ENCODE data around the gene FEV. TPM values are rescaled to one million over a fixed set of nuclear protein-coding genes. Genes with fewer than 3 reads are reported as not detected.

Gene FEV
- polyA plus RNA-seq, 2 of the 4 experiments (the other 2 are of a cell fraction), result not detected

GRCh38 chr2:218958276-218958675 lies 26.7 kb downstream of the FEV start:
- Histone ChIP-seq H3K27ac (no peak overlapping the region), H3K4me3 (no peak overlapping the region; the same call in 2 of the 3 replicates), H3K4me1 (peaks cover 26% of the 10 kb centered on the region), H3K4me2 (no peak overlapping the region), H3K9me3 (no peaks in the 10 kb centered on the region)
- DNase-seq (ENCODE audit: low read depth in 1 of 2, low spot score in 1 of 2) (no peak), ATAC-seq (no peak), FAIRE-seq (no peak)
- ChIA-PET POLR2A (no interaction called here), CTCF (interaction anchor here (1.2 to 12.4 kb wide), 6 partner anchors 9 to 82 kb away, joined by 3 to 140 read pairs (median 8); no protein-coding TSS in a partner anchor)
- WGBS (ENCODE audit: missing lambda C conversion rate), result 71% methylated on average over 1 of the region's 1 CpG
- TF ChIP-seq ZC3H11A (IDR thresholded peaks at IDR 0.05) (no peak), POLR2A (IDR thresholded peaks at IDR 0.05; ENCODE audit: low read length) (no peak), BHLHE40 (IDR thresholded peaks at IDR 0.05; ENCODE audit: low read depth, low read length) (no peak), FOSL2 (IDR thresholded peaks at IDR 0.05) (no peak), FOSL2 (CRISPR knock-in tag; IDR thresholded peaks at IDR 0.05) (no peak), MAX (IDR thresholded peaks at IDR 0.05) (no peak), REST (IDR thresholded peaks at IDR 0.05) (no peak), JUNB (IDR thresholded peaks at IDR 0.05) (no peak), KDM1A (IDR thresholded peaks at IDR 0.05; ENCODE audit: low read depth) (no peak)

- Histone ChIP-seq H3K9me3 (no peaks in the 10 kb centered on the region), H3K4me3 (no peak overlapping the region), H3K27ac (no peak overlapping the region), H3K4me2 (no peak overlapping the region), H3K4me1 (peaks cover 24% of the 10 kb centered on the region)
- CTCF ChIA-PET, result interaction anchor here (0.8 to 12.4 kb wide), 6 partner anchors 8 to 83 kb away, joined by 3 to 140 read pairs (median 8); no protein-coding TSS in a partner anchor
- FAIRE-seq, result no peak
- POLR2A ChIA-PET, result no interaction called here
- TF ChIP-seq HOXA7 (CRISPR knock-in tag; IDR thresholded peaks at IDR 0.05), result no peak
- no peak for TF ChIP-seq FOSL2 (IDR thresholded peaks at IDR 0.05)
- no peak for TF ChIP-seq FOSL2 (CRISPR knock-in tag; IDR thresholded peaks at IDR 0.05)
- no peak for TF ChIP-seq CBX8 (IDR thresholded peaks at IDR 0.05)
- no peak for TF ChIP-seq NR3C1 (IDR thresholded peaks at IDR 0.05)
- TF ChIP-seq ZC3H11A (IDR thresholded peaks at IDR 0.05), result no peak
- no peak for TF ChIP-seq ESRRA (IDR thresholded peaks at IDR 0.05; ENCODE audit: borderline replicate concordance, low read length)
- TF ChIP-seq MAZ (IDR thresholded peaks at IDR 0.05; ENCODE audit: borderline replicate concordance, low read depth, low read length), result no peak
- no peak for TF ChIP-seq FOXS1 (CRISPR knock-in tag; IDR thresholded peaks at IDR 0.05)
- TF ChIP-seq POLR2A (IDR thresholded peaks at IDR 0.05; ENCODE audit: low read length), result no peak
- no peak for TF ChIP-seq NPAS2 (CRISPR knock-in tag; IDR thresholded peaks at IDR 0.05; ENCODE audit: borderline replicate concordance)
- TF ChIP-seq JUNB (IDR thresholded peaks at IDR 0.05), result no peak
- TF ChIP-seq ATOH8 (CRISPR knock-in tag; IDR thresholded peaks at IDR 0.05; ENCODE audit: low read depth), result no peak
- TF ChIP-seq RAD21 (conservative IDR thresholded peaks at IDR 0.05 in 1 of 2, IDR thresholded peaks at IDR 0.05 in 1 of 2), result no peak
- no peak for TF ChIP-seq RNF2 (IDR thresholded peaks at IDR 0.05; ENCODE audit: borderline replicate concordance, low read depth)
- TF ChIP-seq JUN (IDR thresholded peaks at IDR 0.05), result no peak
- TF ChIP-seq ELK1 (IDR thresholded peaks at IDR 0.05; ENCODE audit: low read depth, low read length), result no peak
- no peak for TF ChIP-seq ZNF302 (CRISPR knock-in tag; IDR thresholded peaks at IDR 0.05)
- no peak for TF ChIP-seq MYC (IDR thresholded peaks at IDR 0.05; ENCODE audit: borderline replicate concordance, low read length)
- TF ChIP-seq RARB (CRISPR knock-in tag; IDR thresholded peaks at IDR 0.05), result no peak
- TF ChIP-seq KDM1A (IDR thresholded peaks at IDR 0.05; ENCODE audit: low read depth), result no peak
- no peak for DNase-seq (ENCODE audit: low read depth in 1 of 2, low spot score in 1 of 2)
- no peak for ATAC-seq
- WGBS (ENCODE audit: missing lambda C conversion rate), result 41% methylated on average over 4 of the region's 4 CpGs
These were observed 27.3 kb downstream of the FEV start for GRCh38 chr2:218957671-218958070.

Data from A549 (cell line).